Mammary epithelial cell (primary cell): ENCODE measurements around the gene FZR1.
"Not testable (repeated sequence)": the region's sequence is repeated elsewhere in the genome, so short reads cannot be mapped to it uniquely, and the experiment has no call there.

Experiments
- EZH2 ChIP-seq: IDR thresholded peaks from 2 replicates; pipeline ENCODE4 v1.6.1; 2012; ENCODE audit warnings: low read length, inconsistent platforms, borderline replicate concordance
- TF ChIP-seq, protein P1 (sequence below), 2 donors: IDR thresholded peaks in 1 of 2; conservative IDR thresholded peaks in 1 of 2; 2 replicates each; pipeline ENCODE4 v1.5.1; 2011 to 2012; ENCODE audit warnings: inconsistent platforms in 2 of 2, low read length in 2 of 2, mild to moderate bottlenecking in 2 of 2, control low read depth in 1 of 2, low read depth in 1 of 2; ENCODE audit not compliant: insufficient read depth in 1 of 2; ENCODE audit errors: extremely low read depth in 1 of 2

DNA sequence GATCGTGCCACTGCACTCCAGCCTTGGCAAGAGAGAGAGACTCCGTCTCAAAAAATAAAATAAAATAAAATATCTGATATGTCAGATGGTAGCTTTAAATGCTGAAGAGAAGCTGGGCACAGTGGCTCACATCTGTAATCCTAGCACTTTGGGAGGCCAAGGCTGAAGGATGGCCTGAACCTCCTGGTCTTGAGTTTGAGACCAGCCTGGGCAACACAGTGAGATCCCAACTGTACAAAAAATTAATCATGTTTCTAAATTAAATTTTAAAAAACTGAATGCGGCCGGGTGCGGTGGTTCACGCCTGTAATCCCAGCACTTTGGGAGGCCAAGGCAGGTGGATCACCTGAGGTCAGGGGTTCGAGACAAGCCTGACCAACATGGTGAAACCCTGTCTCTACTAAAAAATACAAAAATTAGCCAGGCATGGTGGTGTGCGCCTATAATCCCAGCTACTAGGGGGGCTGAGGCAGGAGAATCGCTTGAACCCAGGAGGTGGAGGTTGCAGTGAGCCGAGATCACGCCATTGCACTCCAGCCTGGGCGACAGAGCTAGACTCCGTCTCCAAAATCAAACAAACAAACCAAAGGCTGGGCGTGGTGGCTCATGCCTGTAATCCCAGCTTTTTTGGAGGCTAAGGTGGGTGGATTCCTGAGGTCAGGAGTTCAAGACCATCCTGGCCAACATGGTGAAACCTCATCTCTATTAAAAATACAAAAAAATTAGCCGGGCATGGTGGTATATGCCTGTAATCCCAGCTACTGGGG is 78.1 kb downstream of the FZR1 start:
- not testable (repeated sequence) for TF ChIP-seq EZH2
- TF ChIP-seq, protein P1, sequence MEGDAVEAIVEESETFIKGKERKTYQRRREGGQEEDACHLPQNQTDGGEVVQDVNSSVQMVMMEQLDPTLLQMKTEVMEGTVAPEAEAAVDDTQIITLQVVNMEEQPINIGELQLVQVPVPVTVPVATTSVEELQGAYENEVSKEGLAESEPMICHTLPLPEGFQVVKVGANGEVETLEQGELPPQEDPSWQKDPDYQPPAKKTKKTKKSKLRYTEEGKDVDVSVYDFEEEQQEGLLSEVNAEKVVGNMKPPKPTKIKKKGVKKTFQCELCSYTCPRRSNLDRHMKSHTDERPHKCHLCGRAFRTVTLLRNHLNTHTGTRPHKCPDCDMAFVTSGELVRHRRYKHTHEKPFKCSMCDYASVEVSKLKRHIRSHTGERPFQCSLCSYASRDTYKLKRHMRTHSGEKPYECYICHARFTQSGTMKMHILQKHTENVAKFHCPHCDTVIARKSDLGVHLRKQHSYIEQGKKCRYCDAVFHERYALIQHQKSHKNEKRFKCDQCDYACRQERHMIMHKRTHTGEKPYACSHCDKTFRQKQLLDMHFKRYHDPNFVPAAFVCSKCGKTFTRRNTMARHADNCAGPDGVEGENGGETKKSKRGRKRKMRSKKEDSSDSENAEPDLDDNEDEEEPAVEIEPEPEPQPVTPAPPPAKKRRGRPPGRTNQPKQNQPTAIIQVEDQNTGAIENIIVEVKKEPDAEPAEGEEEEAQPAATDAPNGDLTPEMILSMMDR (conservative IDR thresholded peaks at IDR 0.05 in 1 of 2, IDR thresholded peaks at IDR 0.05 in 1 of 2; ENCODE audit: extremely low read depth in 1 of 2, insufficient read depth in 1 of 2, low read depth in 1 of 2, low read length in 2 of 2) = not testable (repeated sequence)
